ENCODE results near the gene TMEM61.

The TMEM61 gene

DNA sequence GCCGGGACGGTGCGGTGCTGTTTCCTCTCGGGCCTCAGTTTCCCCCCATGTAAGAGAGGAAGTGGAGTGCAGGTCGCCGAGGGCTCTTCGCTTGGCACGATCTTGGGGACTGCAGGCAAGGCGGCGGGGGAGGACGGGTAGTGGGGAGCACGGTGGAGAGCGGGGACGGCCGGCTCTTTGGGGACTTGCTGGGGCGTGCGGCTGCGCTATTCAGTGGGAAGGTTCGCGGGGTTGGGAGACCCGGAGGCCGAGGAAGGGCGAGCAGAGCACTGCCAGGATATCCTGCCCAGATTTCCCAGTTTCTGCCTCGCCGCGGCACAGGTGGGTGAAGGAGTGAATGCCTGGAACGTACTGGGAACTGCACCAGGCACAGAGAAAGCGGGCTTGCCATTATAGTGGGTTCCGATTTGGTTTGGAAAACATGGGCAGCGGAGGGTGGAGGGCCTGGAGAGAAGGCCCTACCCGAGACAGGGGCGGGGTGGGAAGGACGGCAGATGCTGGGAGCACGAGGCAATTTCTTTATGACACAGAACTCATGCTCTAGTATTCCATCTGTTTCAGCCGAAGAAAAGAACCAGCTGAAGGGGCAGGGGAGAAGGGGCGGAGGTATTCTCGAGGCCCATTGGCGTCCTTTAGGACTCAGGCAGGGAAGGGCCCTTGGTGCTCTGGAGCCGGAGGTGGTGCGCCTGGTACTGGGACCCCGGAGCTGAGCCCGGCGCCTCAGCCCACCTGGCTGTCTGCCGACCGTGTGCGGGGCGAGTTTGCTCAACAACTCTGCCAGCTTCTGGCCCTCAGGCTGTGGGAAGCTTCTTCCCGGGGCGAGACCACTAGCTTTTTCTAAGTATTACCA is 59.9 kb downstream of the TMEM61 start:
- DNase-seq: no peak

DNA sequence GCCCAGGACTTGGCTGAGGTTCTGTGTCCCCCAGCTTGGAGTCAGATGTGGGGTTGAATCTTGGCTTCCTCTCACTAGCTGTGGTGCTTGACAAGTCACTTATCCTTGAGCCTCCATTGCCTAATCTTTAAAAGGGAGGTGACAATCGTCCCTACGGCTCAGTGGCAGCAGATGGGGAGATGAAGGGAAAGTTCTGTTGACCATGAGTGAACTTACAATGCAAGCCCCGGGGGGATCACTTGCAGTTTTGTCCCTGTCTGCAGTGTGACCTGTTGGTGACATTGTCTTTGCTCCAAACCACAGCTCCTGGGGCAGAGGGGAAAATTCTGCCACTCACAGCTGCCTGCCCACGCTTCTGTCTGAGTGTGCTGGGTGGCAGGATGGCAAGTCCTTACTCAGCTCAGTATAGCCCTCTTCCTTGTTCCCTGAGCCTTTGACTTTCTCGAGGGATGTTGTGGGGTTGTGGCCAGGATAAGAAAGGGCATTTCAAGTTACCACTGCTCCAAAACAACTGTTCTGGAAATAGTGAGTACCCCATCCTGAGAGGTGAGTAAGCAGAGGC is 60.6 kb downstream of the TMEM61 start:
- no peak for DNase-seq

DNA sequence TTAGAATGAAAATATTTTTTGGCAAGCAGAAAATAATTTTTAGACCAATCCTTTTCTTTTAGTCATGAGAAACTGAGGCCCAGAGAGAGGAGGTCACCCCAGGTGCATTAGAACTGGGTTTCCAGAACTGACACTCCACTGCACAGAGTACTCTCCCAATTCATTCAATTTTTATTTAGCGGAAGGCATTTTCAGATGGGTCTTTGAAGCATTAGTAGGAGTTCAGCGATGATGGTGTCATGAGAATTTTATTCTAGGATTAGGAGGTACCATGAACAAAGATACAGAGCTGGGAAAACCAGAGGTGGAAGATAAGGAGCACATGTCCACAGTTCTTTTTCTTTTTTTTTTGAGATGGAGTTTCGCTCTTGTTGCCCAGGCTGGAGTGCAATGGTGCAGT is 61.2 kb downstream of the TMEM61 start:
- no peak for DNase-seq

Measured in femur (tissue), 1 donor.